ENCODE measurements around the gene SLC16A9. TPM values are rescaled to one million over a fixed set of nuclear protein-coding genes. Genes with fewer than 3 reads are reported as not detected.
"Not testable (repeated sequence)": the region's sequence is repeated elsewhere in the genome, so short reads cannot be mapped to it uniquely, and the experiment has no call there.

SLC16A9 gene, protein sequence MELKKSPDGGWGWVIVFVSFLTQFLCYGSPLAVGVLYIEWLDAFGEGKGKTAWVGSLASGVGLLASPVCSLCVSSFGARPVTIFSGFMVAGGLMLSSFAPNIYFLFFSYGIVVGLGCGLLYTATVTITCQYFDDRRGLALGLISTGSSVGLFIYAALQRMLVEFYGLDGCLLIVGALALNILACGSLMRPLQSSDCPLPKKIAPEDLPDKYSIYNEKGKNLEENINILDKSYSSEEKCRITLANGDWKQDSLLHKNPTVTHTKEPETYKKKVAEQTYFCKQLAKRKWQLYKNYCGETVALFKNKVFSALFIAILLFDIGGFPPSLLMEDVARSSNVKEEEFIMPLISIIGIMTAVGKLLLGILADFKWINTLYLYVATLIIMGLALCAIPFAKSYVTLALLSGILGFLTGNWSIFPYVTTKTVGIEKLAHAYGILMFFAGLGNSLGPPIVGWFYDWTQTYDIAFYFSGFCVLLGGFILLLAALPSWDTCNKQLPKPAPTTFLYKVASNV
- not detected in 2 replicates for total RNA-seq (2014; rRNA removed; shearing (Covaris generic))

DNA sequence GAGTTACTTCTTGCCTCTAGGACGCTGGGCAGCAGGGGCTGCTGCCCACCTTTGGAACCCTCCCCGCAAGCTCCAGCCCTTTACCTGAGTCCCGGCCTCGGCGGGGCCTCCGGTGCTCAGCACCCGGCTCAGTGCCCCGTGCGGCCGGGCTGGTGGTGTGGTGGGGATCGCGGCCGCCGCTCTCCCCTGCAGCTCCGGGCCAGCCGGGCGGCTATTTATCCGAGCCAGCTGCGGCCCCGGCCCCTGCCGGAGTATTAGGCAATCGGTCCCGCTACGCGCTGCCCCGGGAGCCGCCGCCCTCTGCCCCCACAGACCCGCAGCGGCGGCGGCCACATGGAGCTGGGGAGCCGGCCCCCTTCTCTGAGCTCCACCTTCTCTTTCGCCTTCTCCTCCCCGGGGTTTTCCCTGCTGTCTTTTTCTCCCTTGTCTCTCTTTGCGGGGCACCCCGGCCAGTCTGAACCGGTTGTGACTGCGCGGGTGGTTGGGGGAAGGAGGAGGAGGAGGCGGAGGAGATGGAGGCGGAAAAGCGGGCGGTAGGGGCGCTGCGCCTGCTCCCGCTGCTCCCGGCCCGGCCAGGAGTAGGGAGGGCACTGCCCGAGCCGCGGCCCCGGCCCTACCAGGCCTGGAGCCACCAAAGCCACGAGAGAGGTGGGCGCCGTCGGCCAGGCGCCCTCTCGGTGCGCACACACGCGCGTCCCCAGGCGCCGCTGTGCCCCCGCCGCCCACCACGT, at the start of gene SLC16A9:
Gene SLC16A9, minus strand, starts transcription at position 456 of the 731 bp plus-strand sequence. CDS start 25,559 bp downstream, outside the sequence.
- no peak for DNase-seq (ENCODE audit: low spot score)

DNA sequence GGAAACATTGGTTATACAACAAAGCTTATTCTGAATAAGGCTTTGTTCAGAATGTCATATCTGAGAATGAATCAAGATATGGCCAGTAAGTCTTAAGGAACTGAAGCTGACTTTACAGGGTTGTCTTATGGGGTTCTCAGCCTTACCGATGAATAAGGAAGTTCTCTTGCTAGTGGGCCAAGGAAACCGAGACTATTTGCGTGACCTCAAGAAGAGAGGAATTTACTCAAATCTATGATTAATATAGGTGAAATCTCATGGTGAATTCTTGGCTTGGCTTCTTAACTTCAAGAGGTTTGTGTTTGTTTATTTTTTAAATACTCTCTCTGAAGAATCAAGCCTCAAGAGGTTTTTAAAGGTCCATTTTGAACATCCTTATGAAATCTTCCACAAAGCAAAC, 48.3 kb upstream of the SLC16A9 start:
- DNase-seq (ENCODE audit: low spot score), result no peak

DNA sequence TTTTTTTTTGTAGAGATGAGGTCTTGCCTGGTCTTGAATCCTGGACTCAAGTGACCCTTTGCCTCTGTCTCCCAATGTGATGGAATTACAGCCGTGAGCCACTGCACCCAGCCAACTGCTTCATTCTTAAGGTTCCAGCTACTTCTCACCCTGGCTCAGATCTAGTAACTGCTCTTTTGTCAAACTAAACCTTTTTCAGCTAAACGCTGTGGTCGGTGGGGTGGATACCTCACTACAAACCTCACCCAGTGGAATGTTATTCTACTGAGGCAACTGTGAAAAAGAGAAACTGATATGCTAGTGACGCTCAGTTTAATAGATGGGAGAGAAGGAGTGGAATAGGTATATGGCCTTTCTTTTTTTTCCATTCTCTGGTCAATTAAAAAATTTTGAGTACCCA, 45.3 kb upstream of the SLC16A9 start:
- no peak for DNase-seq (ENCODE audit: low spot score)

DNA sequence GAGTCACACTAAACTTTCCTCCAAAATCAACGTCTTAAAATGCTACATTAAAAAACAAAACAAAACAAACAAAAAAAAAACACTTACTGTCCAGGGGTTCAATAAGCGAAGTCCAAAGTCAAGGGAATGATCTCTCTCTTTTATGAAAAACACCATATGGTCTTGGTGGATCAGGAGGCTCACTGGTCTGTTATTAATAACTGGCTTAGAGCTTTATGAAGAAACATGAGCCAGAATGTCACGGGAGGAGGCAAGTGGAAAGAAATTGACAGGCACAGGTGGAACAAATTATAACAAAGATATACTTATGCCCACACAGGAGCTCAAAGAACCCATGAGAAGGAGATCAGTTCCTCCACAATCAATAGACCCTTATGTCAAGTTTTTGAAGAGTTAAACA, 43.6 kb upstream of the SLC16A9 start, which contains the start of gene MRLN:
Gene MRLN, minus strand, starts transcription at position 189 of the 400 bp plus-strand sequence.
- DNase-seq (ENCODE audit: low spot score), result no peak

DNA sequence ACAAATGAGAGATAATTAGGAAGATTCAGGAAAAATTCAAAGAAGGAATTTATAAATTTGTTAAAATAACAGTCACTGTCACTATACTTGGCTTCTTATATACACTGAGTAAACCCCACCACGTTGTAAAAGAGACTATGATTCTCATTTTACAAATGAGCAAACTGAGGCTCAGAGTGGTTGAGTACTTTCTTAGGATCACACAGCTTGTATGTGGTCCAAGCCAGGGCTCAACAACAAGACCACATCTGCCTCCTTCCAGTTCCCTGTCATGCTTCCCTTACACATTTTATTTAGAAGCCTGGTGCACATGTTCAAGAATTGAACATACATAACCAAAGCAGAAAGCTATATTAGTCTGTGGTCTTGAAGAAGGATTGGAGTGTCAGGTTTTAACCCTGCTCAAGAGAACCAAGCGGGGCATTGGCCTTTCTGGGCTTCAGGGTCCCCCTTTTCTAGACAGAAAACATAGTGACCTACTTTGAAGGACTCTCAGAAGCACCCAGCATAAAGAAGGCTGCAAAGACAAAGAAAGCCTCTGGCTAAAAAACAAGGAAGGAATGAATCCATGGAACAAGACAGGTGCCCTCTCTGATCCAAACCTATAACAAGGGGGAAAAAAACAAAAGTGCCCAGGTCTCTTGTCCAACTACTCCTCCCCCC, 42.8 kb upstream of the SLC16A9 start:
- DNase-seq (ENCODE audit: low spot score), result no peak

DNA sequence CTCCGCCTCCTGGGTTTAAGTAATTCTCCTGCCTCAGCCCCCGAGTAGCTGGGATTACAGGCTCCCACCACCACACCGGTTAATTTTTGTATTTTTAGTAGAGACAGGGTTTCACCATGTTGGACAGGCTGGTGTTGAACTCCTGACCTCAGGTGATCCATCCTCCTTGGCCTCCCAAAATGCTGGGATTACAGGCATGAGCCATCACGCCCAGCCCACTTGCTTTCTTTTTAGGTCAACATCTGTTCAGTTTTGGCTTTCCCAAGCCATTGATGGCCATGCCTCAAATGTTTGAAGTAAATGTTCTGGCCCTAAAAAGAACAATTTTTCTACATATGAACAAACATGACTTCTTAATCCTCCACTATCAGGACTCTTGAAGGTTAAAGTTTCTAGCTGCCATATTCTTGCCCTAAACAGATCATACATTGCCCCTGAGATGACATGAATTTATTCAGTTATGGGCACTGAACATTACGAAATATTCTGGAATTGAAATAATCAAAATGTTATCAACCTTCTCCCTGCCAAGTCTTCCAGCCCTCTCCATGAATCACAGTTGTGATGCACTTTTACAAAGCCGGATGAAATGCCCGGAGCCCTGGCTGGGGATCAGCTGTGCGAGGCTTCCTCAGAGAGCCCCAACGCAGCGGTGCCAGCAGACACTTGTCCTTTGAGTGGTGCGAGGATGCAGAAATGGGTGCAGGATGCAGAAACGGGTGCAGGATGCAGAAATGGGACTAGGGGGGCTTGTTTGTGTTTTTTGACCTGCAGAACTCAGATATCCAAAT, 40.7 kb upstream of the SLC16A9 start:
- no peak for DNase-seq (ENCODE audit: low spot score)

DNA sequence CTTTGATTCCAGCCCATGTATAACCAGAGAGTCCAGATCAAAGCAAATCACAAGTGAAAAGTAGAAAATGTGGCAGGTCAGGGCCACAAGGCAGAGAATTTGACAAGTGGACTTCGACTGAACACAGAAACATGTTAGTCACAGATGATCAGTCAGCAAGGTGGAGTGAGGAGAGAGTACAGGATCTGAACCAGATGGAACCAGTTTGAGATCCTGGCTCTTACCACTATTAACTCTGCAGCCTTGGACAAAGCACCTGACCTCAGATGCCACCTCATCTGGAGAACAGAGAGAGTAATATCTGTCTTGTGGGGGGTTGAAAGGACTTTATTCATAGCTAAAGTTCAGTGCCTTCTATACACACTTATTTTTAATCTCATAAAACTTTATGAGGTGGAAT, 39.2 kb upstream of the SLC16A9 start:
- no peak for DNase-seq (ENCODE audit: low spot score)

DNA sequence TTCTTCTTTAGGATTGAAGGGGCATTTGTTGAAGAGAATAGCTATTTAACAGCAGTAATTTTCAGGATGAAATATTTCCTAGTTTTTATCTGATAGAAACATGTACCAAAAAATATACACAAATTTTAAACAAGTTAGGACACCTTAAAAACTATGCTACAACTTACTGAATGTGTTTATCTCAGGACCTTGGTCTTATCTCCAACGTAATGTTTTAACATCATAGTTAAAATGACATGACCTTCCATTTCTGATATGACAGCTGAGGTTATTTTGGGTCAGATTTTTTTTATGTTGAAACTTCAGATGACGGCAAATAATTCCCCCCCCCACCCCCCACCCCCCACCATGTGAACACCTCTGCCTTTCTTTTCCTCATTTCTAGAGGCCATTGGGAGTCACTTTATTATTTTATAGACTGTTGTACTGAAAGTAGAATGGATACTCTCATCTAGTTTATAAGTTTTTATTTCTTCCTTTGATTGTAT, 35.6 kb upstream of the SLC16A9 start:
- DNase-seq (ENCODE audit: low spot score), result no peak

DNA sequence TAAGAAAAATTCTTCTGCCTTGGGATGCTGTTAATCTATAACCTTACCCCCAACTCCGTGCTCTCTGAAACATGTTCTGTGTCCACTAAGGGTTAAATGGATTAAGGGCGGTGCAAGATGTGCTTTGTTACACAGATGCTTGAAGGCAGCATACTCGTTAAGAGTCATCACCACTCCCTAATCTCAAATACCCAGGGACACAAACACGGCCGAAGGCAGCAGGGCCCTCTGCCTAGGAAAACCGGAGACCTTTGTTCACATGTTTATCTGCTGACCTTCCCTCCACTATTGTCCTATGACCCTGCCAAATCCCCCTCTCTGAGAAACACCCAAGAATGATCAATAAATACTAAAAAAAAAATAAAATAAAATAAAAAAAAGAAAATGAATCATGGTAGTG, 35.1 kb upstream of the SLC16A9 start:
- not testable (repeated sequence) for DNase-seq (ENCODE audit: low spot score)

DNA sequence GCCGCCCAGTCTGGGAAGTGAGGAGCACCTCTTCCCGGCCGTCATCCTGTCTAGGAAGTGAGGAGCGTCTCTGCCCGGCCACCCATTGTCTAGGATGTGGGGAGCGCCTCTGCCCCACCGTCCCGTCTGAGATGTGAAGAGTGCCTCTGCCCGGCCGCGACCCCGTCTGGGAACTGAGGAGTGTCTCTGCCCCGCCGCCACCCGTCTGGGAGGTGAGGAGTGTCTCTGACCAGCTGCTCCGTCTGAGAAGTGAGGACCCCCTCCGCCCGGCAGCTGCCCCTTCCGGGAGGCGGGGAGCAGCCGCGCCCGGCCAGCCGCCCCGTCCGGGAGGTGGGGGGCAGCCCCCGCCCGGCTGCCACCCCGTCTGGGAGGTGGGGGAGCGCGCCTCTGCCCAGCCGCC, 34.5 kb upstream of the SLC16A9 start:
- DNase-seq (ENCODE audit: low spot score), result not testable (repeated sequence)

DNA sequence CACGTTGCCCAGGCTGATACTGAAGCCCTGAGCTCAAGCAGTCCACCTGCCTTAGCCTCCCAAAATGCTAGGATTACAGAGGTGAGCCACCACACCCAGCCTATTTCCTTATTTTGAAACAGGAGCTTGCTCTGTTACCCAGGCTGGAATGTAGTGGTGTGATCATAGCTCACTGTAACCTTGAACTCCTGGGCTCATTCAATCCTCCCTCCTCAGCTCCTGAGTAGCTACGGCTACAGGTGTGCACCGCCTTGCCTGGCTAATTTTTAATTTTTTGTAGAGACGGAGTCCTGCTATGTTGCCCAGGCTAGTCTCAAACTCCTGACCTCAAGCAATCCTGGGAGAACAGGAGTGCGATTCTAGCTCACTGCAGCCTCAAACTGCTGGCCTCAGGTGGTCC, 31.9 kb upstream of the SLC16A9 start:
- DNase-seq (ENCODE audit: low spot score), result no peak

DNA sequence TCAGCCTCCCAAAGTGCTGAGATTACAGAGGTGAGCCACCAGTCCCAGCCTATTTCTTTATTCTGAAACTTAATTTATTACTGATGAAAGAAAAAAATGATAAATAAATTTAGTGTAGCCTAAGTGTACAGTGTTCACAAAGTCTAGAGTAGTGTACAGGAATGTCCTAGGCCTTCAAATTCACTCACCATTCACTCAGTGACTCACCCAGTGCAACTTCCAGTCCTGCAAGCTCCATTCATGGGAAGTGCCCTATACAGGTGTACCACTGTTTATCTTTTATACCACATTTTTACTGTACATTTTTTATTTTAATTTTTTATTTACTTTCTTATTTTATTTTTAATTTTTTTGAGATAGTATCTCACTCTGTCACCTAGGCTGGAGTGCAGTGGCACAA, 31.4 kb upstream of the SLC16A9 start:
- no peak for DNase-seq (ENCODE audit: low spot score)

DNA sequence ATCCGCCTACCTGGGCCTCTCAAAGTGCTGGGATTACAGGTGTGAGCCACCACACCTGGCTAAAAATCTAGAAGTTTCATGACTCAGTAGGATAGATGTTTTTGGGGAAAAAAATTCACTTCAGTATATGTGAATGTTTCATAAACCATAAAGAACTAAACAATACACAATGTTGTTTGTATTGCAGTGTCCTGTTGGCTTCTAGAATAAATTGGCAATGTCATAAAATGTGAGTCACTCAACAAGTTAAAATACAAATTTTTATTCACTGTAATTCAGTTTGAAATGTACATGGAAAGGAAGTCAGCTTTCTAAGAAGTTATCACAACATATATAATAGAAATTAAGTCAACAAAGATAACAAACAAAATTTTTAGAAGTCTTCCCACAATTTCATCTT, 27.1 kb upstream of the SLC16A9 start:
- no peak for DNase-seq (ENCODE audit: low spot score)

DNA sequence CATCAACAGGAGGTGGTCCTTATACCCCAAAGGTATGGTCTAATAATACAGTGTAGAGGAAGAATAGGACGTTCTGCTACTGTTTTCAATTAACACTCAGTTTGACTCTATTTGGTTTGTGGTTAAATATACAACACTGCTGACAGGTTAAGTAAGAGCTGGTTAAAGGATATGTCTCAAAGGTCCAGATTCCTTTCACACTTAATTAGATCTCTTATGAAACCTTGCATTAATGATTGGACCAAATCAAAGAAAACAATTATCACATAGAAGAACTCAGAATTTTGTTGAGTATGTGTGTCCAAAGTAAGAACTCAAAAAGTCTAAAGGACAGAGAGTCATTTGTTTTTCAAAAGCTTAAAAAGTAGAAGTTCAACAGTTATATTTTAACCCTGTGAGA, 25.6 kb upstream of the SLC16A9 start:
- DNase-seq (ENCODE audit: low spot score), result no peak

DNA sequence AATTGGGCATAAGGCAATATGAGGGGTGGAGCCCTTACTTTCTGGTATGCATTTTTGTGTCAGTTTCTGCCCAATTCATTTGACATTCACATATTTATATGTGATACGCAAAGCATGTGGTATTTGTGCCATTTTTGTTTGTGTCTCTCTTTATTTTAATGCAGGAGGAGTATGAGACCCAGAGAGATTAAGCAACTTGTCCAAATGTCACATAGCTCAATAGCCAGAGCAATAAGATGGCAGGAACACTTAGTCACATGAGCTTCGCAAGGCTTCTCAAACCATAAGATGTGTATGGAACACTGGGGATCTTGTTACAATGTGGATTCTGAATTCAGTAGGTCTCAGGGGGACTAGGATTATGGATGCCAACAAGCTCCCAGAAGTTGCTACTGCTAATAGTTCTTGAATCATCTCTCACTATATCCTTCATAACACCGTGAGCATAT, 24.4 kb upstream of the SLC16A9 start:
- no peak for DNase-seq (ENCODE audit: low spot score)

DNA sequence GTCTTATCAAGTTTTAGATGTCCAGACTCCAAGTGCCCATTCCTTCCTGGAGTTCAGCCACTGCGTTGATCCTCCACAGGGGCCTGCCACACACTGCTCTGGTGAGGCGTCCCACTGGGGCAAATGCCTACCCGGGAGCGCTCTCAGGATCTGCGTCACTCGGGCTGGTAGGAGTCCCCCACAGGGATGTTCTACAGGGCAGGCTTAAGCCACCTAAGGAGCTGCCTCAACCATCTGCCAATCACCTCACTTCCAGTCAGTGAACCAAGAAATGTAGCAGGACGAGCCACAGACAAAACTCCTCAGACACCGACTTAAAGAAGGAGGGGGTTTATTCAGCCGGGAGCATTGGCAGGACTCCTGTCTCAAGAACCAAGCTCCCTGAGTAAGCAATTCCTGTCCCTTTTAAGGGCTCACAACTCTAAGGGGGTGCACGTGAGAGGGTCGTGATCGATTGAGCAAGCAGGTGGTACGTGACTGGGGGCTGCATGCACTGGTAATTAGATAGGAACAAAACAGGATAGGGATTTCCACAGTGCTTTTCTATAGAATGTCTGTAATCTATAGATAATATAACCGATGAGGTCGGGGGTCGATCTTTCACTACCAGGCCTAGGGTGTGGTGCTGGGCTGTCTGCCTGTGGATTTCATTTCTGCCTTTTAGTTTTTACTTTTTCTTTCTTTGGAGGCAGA, 23.8 kb upstream of the SLC16A9 start:
- not testable (repeated sequence) for DNase-seq (ENCODE audit: low spot score)

DNA sequence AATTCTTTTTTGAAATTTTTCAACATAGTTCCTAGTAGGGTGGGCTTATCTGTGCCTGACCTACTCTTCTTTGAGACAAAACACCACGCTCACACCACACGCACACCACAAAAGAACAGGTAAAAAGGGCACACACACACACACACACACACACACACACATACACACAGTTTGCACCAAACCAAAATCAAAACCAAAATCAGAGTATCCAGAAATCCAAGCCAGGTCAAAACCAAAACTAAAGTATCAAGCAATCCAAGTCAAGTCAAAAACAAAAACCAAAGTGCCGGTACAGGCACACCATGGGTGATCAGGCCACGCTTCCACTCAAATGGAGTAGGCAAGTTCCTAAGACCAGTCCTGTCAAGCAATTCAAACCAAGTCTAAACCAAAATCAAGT, 23.2 kb upstream of the SLC16A9 start:
- not testable (repeated sequence) for DNase-seq (ENCODE audit: low spot score)

DNA sequence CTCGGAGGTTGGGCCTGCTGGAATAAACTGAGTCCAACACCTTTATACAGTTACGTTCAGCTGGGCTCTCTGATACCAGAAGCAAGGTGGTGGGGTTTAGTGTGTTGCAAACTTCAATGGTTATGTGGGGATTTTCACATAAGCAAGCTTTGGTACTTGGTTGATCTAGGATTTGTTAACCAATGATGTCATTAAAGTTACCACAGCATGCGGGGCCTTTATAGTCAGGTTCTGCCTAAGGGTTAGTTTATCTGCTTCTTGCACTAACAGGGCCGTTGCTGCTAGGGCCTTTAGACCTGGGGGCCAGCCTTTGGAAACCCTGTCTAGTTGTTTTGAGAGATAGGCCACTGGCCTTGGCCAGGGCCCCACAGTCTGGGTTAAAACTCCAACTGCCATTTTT, 19.5 kb upstream of the SLC16A9 start:
- DNase-seq (ENCODE audit: low spot score), result not testable (repeated sequence)

DNA sequence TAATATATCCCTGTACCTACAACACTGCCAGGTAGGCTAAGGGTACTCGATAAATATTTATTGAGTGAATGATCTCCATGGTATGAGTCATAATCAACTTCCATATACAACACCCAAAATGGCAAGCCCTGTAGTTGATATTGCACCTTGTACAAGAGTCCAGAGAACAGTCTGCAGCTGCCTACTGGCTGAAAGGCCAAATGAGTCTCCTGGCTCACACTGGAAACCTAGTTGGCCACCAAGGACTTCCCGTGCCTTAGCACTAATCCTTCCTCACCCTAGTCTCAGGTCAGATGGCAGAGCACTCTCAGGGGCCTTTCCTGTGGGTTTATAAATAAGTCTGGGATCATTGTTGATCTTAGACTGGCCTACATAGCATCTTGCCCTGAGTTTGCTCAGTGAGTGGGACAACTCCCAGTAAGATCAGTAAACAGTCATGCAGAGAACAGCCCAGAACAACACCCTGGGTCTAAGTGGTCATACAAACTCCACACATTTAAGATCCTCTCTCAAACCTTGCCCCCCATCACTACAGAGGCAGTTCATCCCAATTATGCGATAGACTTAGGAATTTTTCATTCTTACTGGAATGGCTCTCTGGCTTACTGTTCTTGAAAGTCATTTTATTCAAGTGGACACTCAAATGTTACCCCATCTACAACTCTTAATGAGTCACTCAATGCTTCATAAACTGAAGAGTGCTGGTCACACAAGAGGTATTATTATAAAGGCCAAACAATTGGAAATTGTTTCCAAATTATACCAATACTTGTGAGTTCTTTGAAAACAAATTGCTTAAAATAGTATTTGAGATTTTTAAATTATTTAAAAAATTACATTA, 14.7 kb upstream of the SLC16A9 start:
- peak; percentile 25 for DNase-seq (ENCODE audit: low spot score)
